Spleen (tissue), 7 donors: ENCODE data around the gene NAALADL2.

ENCODE experiments used
- CTCF ChIP-seq, 11 experiments: fragments of 200-600 bp in 7 of 11; fragments of 450-650 bp in 4 of 11; sonication (generic) in 4 of 11; IDR thresholded peaks in 8 of 11; conservative IDR thresholded peaks in 3 of 11; 1 replicate in 7 of 11; 2 replicates in 4 of 11; pipeline versions ENCODE4 v1.4.0 to v1.8.0; 2016 to 2021; ENCODE audit warnings: antibody characterized with exemption in 11 of 11, inconsistent platforms in 4 of 11, mild to moderate bottlenecking in 1 of 11
- POLR2A ChIP-seq, 3 donors: fragments of 450-650 bp; IDR thresholded peaks; one replicate each; pipeline ENCODE4 v1.5.1; 2017; ENCODE audit warnings: antibody characterized with exemption in 3 of 3, mild to moderate bottlenecking in 1 of 3
- POLR2AphosphoS5 ChIP-seq, 3 donors: sonication (generic); formaldehyde crosslinking; IDR thresholded peaks; one replicate each; pipeline ENCODE4 v1.5.1; 2017; ENCODE audit warnings: antibody characterized with exemption in 3 of 3
- donor health status: DM: no; HTN: no; CAD: no; lungs with moderate emphysema.
- donor health status: DM: no; HTN: no; CAD: no.
- donor health status: DM: no; HTN: no; CAD: no.

GRCh38 chr3:175301741-175302140, 442.6 kb downstream of the NAALADL2 start:
- TF ChIP-seq POLR2A (IDR thresholded peaks at IDR 0.05), result no peak
- no peak for TF ChIP-seq CTCF (IDR thresholded peaks at IDR 0.05 in 8 of 11, conservative IDR thresholded peaks at IDR 0.05 in 3 of 11)
- no peak for TF ChIP-seq POLR2AphosphoS5 (IDR thresholded peaks at IDR 0.05)
